ENCODE data around the gene OR4A16.

The OR4A16 gene

GRCh38 chr11:55342901-55343300 is at the start of gene OR4A16:
OR4A16 (plus strand) TSS chr11:55343201; CDS start chr11:55343201, 0 bp downstream.
- TF ChIP-seq CTCF (IDR thresholded peaks at IDR 0.05; ENCODE audit: low read depth, low read length), result no peak

GRCh38 chr11:55324500-55324899 is 18.5 kb upstream of the OR4A16 start:
- DNase-seq (ENCODE audit: extremely low read depth, low read depth), result no peak

More at GRCh38 chr11:55342901-55343300, at the start of gene OR4A16:
- no peak for DNase-seq (ENCODE audit: extremely low read depth, low read depth)

GRCh38 chr11:55345306-55345705 is 2.3 kb downstream of the OR4A16 start:
- TF ChIP-seq CTCF (IDR thresholded peaks at IDR 0.05; ENCODE audit: low read depth, low read length), result no peak
- no peak for DNase-seq (ENCODE audit: extremely low read depth, low read depth)

More at GRCh38 chr11:55324500-55324899, 18.5 kb upstream of the OR4A16 start:
- TF ChIP-seq CTCF (IDR thresholded peaks at IDR 0.05; ENCODE audit: low read depth, low read length), result no peak

DNA sequence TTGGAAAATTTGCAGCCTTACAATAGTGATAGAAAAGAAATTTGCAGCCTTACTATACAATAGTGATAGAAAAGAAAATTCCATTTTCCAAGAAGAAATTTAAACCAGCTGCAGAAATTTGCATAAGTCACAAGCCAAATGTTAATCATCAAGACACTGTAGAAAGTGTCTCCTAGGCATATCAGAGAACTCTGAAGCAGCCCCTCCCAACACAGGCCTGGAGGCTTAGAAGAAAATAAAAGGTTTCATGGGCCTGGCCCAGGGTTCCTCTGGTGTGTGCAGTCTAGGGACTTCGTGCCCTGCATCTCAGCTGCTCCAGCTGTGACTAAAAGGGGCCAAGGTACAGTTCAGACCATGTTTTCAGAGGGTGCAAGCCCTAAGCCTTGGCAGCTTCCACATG is 6.0 kb downstream of the OR4A16 start:
- TF ChIP-seq CTCF (IDR thresholded peaks at IDR 0.05; ENCODE audit: low read depth, low read length), result no peak
- DNase-seq (ENCODE audit: extremely low read depth, low read depth), result no peak

DNA sequence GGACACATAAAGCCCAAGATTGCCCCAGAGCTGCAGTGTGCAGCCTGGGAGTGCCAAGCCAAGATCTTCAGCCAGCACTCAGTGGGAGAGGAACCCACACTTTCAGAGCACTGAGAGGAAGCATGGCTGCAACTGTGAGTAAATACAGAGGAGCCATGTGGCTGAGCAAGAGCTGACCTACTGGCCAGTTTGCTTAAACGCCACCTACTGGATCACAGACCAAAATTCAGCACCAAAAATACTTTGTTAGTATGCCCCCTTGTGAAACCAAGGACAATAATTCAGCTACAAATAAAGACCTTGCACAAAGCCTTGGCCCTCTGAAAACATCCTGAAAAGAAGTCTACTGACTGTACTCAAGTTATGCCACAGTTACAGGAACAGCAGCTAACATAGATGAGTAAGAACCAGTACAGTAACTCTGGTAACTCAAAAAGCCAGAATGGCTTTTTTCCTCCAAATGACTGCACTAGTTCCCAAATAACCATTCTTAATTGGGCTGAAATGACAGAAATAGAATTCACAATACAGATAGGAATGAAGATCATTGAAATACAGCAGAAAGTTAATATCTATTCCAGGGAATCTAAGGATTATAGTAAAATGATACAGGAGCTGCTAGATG is 14.7 kb downstream of the OR4A16 start:
- no peak for DNase-seq (ENCODE audit: extremely low read depth, low read depth)
- no peak for TF ChIP-seq CTCF (IDR thresholded peaks at IDR 0.05; ENCODE audit: low read depth, low read length)

DNA sequence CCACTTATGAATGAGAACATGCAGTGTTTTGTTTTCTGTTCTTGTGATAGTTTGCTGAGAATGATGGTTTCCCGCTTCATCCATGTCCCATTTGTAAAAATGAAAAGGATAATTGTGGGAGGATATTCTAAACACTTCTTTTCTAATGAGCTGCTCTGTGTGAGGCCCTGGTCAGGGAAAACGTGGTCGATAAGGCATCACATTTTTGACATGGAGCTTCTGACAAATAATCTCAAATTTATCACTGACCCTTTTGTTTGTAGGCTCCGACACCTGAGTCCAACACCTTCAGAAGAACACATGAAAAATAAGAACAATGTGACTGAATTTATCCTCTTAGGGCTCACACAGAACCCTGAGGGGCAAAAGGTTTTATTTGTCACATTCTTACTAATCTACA is 24.7 kb downstream of the OR4A16 start, which contains the start of gene OR4A15:
Gene OR4A15, plus strand, starts transcription at position 301 of the 400 bp plus-strand sequence. Its CDS starts 0 bp downstream, at position 301.
- no peak for TF ChIP-seq CTCF (IDR thresholded peaks at IDR 0.05; ENCODE audit: low read depth, low read length)
- no peak for DNase-seq (ENCODE audit: extremely low read depth, low read depth)

Measured in AG09319 (cell line).